Right lung (tissue), 5 donors: ENCODE measurements around the gene HSBP1L1. TPM values are rescaled to one million over a fixed set of nuclear protein-coding genes. Genes with fewer than 3 reads are reported as not detected.

Experiments used
- DNase-seq, 2 donors: peaks; one replicate each; pipeline ENCODE4 v3.0.0-alpha.2; 2013
- polyA plus RNA-seq, 5 donors: library from polyadenylated mRNA; unstranded; fragments of 120-200 nt; gene quantifications; one replicate each; pipeline versions ENCODE4 v1.2.1 to v1.2.3, GENCODE V29; 2013; ENCODE audit warnings: inconsistent platforms in 1 of 5, low replicate concordance in 1 of 5; ENCODE audit not compliant: insufficient read length in 5 of 5, insufficient read depth in 1 of 5

HSBP1L1 gene
- polyA plus RNA-seq, 5 donors, result 24.5 to 28.7 (median 27.7) TPM

DNA sequence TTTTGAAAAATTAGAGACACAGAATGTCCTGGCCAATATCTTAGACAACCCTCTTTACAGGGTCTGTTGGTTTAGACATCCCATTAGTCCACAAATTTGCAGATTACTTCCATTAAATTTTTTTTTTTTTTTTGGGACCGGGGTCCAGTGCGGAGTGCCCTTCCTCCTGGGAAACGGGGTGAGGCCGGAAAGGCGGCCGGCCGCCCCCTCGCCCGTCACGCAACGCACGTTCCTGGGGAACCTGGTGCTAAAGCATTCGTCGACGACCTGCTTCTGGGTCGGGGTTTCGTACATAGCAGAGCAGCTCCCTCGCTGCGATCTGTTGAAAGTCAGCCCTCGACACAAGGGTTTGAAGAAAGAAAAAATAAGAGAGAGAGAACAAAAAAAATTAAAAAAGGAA, 48.3 kb downstream of the HSBP1L1 start:
- no peak for DNase-seq

Other genes with a start within 250 kb of the HSBP1L1 start
- gene KCNG2, start 166.7 kb upstream of the HSBP1L1 start, polyA plus RNA-seq, result under 1 TPM; 0.16 to 0.35 (median 0.23) TPM
- gene SLC66A2, start 13.0 kb upstream of the HSBP1L1 start, polyA plus RNA-seq, result 10 to 100 TPM; 14.7 to 30.0 (median 20.8) TPM
- 10 to 100 TPM; 62.8 to 72.2 (median 64.1) TPM for gene TXNL4A, start 23.9 kb downstream of the HSBP1L1 start, polyA plus RNA-seq
- 10 to 100 TPM; 36.3 to 41.7 (median 37.8) TPM for gene RBFA, start 69.8 kb downstream of the HSBP1L1 start, polyA plus RNA-seq
- 10 to 100 TPM; 17.4 to 20.6 (median 18.3) TPM for gene ADNP2, start 144.6 kb downstream of the HSBP1L1 start, polyA plus RNA-seq